Sigmoid colon (tissue), 4 donors: Measurements from ENCODE around the gene DHCR7.

Experiments
- POLR2A ChIP-seq, 2 donors: fragments of 450-650 bp; IDR thresholded peaks; one replicate each; pipeline ENCODE4 v1.6.1; 2016; ENCODE audit warnings: antibody characterized with exemption in 2 of 2, mild to moderate bottlenecking in 2 of 2, moderate library complexity in 2 of 2
- POLR2AphosphoS5 ChIP-seq, 4 donors: sonication (generic); formaldehyde crosslinking; IDR thresholded peaks; one replicate each; pipeline ENCODE4 v1.6.1; 2017; ENCODE audit warnings: antibody characterized with exemption in 4 of 4
- TF ChIP-seq, protein P1 (sequence below), 4 experiments: fragments of 450-650 bp in 3 of 4; fragments of 200-600 bp in 1 of 4; IDR thresholded peaks; one replicate each; pipeline ENCODE4 v1.5.1; 2016 to 2019; ENCODE audit warnings: antibody characterized with exemption in 4 of 4, mild to moderate bottlenecking in 3 of 4, moderate library complexity in 2 of 4

GRCh38 chr11:71443736-71444445 is 4.3 kb downstream of the DHCR7 start:
- no peak for TF ChIP-seq POLR2A (IDR thresholded peaks at IDR 0.05)
- TF ChIP-seq, protein P1, sequence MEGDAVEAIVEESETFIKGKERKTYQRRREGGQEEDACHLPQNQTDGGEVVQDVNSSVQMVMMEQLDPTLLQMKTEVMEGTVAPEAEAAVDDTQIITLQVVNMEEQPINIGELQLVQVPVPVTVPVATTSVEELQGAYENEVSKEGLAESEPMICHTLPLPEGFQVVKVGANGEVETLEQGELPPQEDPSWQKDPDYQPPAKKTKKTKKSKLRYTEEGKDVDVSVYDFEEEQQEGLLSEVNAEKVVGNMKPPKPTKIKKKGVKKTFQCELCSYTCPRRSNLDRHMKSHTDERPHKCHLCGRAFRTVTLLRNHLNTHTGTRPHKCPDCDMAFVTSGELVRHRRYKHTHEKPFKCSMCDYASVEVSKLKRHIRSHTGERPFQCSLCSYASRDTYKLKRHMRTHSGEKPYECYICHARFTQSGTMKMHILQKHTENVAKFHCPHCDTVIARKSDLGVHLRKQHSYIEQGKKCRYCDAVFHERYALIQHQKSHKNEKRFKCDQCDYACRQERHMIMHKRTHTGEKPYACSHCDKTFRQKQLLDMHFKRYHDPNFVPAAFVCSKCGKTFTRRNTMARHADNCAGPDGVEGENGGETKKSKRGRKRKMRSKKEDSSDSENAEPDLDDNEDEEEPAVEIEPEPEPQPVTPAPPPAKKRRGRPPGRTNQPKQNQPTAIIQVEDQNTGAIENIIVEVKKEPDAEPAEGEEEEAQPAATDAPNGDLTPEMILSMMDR (IDR thresholded peaks at IDR 0.05): no peak
- no peak for TF ChIP-seq POLR2AphosphoS5 (IDR thresholded peaks at IDR 0.05)
